GM18951 (cell line): ENCODE measurements around the gene SERPINE2.

Experiments
- POLR2A ChIP-seq: IDR thresholded peaks from 4 replicates; pipeline ENCODE4 v1.6.1; 2011; ENCODE audit warnings: mild to moderate bottlenecking; ENCODE audit not compliant: insufficient read length, insufficient read depth; ENCODE audit errors: extremely low read depth
- in situ Hi-C: fragments of 300-500 bp; cut with MboI; formaldehyde crosslinking; loops from one replicate; pipeline ENCODE4 v1.12.0; 2022; ENCODE audit warnings: low sequenced_read_pairs, mixed read lengths, inconsistent platforms; ENCODE audit not compliant: unreplicated experiment

Gene SERPINE2, protein sequence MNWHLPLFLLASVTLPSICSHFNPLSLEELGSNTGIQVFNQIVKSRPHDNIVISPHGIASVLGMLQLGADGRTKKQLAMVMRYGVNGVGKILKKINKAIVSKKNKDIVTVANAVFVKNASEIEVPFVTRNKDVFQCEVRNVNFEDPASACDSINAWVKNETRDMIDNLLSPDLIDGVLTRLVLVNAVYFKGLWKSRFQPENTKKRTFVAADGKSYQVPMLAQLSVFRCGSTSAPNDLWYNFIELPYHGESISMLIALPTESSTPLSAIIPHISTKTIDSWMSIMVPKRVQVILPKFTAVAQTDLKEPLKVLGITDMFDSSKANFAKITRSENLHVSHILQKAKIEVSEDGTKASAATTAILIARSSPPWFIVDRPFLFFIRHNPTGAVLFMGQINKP

DNA sequence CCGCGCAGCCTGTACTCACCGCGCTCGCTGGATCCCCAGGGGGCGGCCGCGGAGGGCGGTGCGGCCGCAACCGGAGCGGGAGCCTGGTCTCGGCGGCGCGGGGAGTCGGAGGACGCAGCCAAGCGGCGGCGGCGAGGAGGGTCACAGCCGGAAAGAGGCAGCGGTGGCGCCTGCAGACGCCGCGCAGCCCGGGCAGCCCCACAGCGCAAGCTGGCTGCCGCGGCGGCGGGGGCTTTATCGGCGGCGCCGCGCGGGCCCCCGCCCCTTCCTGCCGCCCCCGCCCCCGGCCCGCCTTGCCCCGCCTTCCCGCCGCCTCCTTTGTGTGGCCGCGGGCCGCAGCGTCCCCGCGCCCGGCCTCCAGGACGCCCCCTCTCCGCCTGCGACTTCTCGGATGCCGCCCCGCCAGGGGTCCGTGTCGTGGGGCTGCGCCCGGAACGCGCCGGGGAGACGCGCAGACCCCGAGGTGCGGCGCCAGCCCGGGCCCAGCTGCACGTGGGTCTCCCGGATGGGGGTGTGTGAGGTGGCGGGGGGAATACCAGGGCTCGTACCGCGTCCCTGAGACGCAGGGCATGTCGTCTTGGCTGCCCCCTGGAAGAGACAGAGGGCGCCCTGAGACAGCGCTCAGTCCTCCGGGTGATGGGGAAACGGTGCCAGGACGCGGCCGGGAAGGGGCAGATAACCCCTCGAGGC is at the start of gene SERPINE2:
TSS of gene SERPINE2 (minus strand) at position 207 of the 690 bp plus-strand sequence. CDS start 37,386 bp downstream, outside the sequence.
- in situ Hi-C loops = no loop called here
- TF ChIP-seq POLR2A = no peak

DNA sequence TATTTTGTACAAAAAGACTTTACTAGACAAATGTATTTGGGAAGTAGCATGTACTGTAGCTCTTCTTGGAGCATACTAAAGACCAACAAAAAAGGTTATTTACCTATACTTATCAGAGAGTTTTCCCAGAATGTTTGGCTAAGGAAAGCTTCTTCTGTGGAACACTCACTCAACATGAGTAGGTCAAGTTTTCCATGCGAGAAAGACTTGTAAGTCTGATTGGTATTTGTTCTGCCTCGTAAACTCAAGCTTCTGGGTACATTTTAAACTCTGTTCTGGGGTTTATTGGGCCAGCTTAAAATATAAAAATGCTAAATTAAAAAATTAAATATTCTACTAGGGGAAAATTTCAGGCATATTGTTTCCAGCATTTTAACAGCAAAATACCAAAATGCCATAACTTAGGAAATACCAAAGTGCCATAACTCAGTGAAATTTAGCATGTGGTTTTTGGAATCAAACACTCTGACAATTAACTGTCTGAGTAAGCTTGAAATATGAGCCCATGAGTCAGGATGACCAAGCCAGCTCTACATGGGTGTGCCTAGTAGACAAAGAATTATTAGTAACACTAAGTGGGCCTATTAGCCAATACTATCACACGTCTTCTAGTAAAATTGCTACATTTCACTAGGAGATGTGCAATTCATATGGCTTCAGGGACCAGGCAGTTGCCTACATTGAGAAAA is 47.3 kb upstream of the SERPINE2 start:
- no peak for TF ChIP-seq POLR2A
- in situ Hi-C loops = no loop called here

DNA sequence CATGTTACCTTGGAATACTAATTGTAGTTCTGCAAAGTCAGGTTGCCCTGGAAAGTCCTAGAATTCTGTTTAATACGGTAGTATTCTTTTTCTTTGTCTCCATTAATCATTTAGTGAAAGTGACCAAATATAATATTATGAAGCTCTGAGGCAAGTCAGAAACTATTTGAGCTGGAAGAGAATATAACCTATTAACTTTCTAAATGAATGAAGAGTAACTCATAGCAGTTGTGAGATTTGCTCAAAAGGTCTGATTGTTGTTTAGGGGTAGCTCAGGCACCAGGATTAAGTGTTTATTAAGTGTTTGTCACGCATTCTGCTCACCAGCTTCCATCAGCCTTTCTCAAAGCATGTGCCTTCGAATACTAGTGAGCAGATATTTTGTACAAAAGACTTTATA is 46.7 kb upstream of the SERPINE2 start:
- no peak for TF ChIP-seq POLR2A
- in situ Hi-C loops = no loop called here

DNA sequence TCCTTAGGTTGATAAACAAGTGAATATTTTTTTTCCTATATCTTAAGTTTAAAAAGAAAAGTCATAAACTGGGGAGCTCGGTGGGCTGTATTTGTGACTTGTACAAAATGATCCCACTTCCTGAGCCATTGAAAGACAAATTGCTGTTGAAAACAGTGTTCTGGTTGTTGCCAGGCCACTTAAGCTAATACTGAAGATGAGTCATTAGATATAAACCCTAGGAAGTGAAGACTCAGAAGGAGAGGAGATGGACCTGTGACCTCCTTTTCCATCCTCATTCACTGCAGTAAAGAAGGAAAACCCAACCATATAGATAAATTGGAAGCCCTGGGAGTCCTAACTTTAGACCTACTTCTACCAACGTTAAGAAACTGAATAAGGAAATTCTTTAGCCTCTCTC is 46.2 kb upstream of the SERPINE2 start:
- no peak for TF ChIP-seq POLR2A

DNA sequence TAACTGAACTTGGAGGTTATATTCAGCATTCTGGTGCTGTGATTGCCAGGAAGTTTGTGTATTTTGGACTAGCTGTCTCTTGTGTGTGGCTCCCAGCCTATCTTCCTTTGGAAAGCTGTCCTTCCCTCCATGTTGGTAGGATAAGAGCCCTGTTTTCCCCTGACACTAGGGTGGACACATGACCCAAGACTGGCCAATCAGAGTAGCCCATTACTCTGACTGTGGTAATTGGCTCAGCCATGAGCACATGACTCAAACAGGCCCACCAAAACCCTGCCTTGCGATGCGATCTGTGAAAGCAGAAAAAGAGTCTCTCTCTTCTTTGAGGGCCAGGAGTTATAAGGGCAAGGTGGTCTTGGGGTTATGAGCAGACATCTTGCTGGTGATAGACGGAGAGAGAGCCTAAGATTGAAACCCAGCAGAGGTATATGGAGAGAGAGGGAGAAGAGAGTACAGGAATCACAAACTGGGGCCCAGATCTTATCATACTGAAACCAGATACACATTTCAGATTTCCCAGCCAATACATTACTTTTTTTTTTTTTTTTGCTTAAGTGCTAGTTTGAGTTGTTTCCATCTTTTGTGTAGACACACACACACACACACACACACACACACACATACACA is 45.3 kb upstream of the SERPINE2 start:
- in situ Hi-C loops = no loop called here
- no peak for TF ChIP-seq POLR2A

More for the DNA sequence above, 46.2 kb upstream of the SERPINE2 start:
- in situ Hi-C loops = no loop called here

DNA sequence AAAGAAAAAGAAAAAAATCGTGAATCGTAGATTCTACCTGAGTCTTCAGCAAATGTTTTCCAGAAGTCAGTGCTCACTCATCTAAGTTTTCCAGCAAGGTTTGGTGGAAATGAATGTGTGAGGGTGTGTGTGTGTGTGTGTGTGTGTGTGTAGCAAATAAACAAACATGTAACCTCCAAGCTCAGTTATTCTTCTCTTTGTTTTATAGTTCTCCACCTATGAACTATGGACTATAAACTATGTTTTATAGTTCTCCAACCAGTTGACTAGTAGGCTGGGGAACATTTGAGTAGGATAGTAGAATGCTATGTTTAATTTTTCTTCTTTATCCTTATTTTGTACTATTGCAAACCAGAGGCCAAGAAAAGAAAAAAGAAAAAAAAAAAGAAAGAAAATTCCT is 44.6 kb upstream of the SERPINE2 start:
- in situ Hi-C loops = no loop called here
- no peak for TF ChIP-seq POLR2A

DNA sequence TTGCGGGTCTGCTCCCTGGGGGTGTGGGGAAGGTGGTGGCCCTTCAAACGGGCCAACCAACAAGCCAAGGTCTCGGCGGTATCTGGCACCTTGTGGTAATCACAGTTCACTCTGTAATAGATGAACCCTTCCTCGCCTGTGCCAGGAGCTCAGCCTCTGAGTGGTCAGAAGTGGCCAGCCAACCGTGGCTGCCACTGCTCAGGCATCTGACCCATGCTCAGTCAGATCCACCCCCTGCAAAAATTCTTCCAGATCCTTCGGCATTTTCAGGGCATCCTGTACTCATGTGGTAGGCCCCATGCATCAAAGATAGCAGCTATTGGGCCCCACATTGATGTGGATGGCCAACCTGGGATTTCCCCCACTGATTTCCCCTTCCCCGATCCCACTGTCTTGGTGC is 39.6 kb upstream of the SERPINE2 start:
- in situ Hi-C loops = no loop called here
- TF ChIP-seq POLR2A = no peak

DNA sequence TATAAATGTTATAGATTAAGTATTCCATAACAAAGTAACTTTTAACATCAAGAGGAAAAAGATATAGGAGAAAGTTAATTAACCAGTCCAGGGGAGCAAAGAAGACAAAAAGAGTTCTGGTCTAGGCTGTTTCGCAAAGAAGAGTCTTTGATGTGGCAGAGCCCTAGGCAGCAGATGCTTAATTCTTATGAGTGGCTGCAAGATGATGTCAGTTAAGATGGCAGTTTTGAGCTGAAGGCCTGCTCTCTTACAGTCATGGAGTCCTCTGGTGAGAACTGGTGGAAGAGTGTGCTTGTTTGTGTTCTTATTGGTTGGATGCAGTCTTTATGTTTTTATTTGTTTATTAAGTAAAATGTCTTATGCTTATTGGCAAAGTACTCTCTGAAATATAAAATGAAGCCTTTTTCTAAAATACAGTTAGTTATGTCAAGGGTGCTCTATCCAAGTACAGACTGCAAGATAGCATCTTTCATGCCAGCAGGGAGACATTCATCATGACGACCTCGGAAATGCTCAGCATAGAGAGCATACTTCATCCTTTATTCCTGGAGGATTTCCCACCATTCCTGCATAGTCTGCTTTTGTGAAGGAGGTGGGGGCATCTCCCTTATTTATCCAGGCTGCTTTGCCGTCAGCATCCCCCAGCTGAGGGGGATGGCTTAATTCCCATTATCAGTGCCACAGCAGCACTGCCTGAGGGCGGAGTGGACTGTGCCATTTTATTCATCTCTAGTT is 38.9 kb upstream of the SERPINE2 start:
- no peak for TF ChIP-seq POLR2A
- in situ Hi-C loops = no loop called here

DNA sequence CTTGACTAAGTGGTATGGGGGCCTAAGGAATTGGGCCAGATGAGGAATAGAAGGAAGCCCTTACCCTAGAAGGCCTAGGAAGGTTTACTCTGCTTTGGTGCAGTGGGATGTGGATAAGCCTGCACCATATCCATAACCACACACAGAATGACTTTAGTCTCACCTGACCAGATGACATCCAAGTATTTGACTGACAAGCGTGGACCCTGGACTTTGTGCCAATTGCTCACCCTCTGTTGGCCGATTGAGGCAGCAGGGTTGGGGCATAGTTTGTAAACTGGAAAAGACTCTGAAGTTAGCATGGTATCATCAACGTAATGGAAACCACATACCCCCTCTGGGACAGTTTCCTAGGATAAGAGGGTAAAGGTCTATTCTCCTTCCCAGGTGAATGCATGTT is 36.5 kb upstream of the SERPINE2 start:
- in situ Hi-C loops = no loop called here
- TF ChIP-seq POLR2A = no peak

DNA sequence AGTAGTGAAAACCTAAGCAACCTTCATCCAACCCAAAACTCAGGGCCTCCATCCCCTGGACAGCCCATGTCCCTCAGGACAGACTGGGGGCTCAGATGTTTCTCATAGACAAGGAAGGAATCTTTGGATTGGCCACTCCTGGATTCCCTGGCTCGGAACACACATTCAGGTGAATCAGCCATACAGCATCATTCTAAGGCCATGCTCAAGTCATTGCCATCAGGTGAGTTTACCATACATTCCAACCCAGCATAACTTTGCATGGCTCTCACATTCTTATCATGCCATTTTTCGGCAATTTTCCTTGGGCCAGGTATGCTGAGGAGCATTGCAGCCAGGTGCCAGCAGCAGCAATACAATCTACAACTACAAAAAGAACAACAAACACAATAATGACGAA is 34.6 kb upstream of the SERPINE2 start:
- in situ Hi-C loops = no loop called here
- TF ChIP-seq POLR2A = no peak

DNA sequence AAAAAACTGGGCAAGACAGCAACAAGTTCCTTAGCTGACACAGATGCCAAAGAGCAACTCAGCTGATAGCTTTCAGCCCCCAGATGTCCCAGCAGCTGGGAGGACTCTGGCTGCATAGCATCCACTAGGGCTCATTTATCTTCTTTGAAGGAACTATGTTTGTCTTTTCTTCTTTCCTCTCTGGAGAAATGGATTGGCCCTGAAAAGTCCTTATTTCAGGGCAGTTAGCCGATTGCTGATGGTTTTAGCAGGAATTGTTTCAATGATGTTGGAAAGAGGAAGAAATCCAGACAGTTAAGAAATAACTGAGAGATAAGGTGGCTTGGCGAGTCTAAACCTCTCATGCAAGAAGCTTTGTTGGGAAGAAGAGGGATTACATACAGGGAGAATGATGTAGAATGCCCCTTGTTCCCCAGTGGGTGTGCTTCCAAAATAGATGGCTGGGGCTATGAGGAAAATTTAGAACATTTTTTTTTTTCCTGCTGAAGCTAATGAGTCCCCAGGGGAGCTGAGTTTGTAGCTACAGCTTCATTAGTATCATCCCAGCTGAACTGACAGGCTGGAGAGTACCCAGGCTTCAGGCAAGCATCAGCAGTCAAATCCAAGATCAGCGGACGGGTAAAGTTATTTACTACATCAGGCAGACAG is 33.6 kb upstream of the SERPINE2 start:
- in situ Hi-C loops = no loop called here
- no peak for TF ChIP-seq POLR2A

DNA sequence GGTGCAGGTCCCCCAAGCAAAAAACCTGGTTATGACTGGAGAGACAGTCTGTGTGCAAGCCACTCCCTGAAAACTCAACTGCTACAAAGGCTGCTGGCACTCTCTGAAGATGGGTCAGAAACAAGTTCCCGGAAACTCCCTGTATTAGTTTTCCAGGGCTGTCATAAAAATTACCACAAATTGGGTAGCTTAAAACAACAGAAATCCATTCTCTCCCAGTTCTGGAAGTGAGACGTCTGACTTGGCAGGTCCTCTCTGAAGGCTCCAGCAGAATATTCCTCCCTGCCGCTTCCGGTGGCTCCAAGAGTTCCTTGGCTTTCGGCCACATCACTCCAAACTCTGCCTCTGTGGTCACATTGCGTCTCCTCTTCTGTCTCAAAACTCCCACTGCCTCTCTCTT is 30.1 kb upstream of the SERPINE2 start:
- TF ChIP-seq POLR2A = no peak
- in situ Hi-C loops = no loop called here
